ENCODE measurements around the gene UNC45B.

UNC45B gene

GRCh38 chr17:35127751-35128514, 19.7 kb upstream of the UNC45B start:
- Histone ChIP-seq H4K20me1 (ENCODE audit: control insufficient read depth, insufficient read depth, low read depth, low read length) (no peaks in the 10 kb centered on the region), H3K27ac (ENCODE audit: low read depth, low read length) (no peak overlapping the region), H3K9me3 (ENCODE audit: control insufficient read depth, insufficient read depth, low read length) (no peaks in the 10 kb centered on the region), H3K27me3 (ENCODE audit: control insufficient read depth, low read length) (no peaks in the 10 kb centered on the region), H3K79me2 (ENCODE audit: control insufficient read depth, low read length) (no peaks in the 10 kb centered on the region), H3K4me3 (ENCODE audit: low read length) (no peak overlapping the region), H3K4me2 (ENCODE audit: low read length) (no peak overlapping the region), H3F3A (ENCODE audit: control insufficient read depth, insufficient read depth) (0 out of 2 replicates have a peak, but pooled peaks cover 4% of the 10 kb centered on the region), H3K36me3 (ENCODE audit: control insufficient read depth, low read length) (peaks cover 32% of the 10 kb centered on the region), H3K9me2 (replicated peaks; ENCODE audit: control insufficient read depth, low read length) (no peaks in the 10 kb centered on the region), H3K4me1 (ENCODE audit: control insufficient read depth, low read length) (no peaks in the 10 kb centered on the region)
- TF ChIP-seq CTCF (IDR thresholded peaks at IDR 0.05; ENCODE audit: low read depth, low read length, poor library complexity, severe bottlenecking) (no peak), EZH2phosphoT487 (IDR thresholded peaks at IDR 0.05; ENCODE audit: borderline replicate concordance, low read length) (no peak)

GRCh38 chr17:35129154-35129972, 18.3 kb upstream of the UNC45B start:
- no peaks in the 10 kb centered on the region for H3K79me2 ChIP-seq (ENCODE audit: control insufficient read depth, low read length)

GRCh38 chr17:35129973-35130351, 17.7 kb upstream of the UNC45B start:
- no peak overlapping the region for H3K4me2 ChIP-seq (ENCODE audit: low read length)
- H3F3A ChIP-seq (ENCODE audit: control insufficient read depth, insufficient read depth) = 0 out of 2 replicates have a peak, but pooled peaks cover 4% of the 10 kb centered on the region
- H3K36me3 ChIP-seq (ENCODE audit: control insufficient read depth, low read length) = peaks cover 52% of the 10 kb centered on the region

More at GRCh38 chr17:35129154-35129972, 18.3 kb upstream of the UNC45B start:
- Histone ChIP-seq H3K27me3 (ENCODE audit: control insufficient read depth, low read length) (no peaks in the 10 kb centered on the region), H3K27ac (ENCODE audit: low read depth, low read length) (no peak overlapping the region), H4K20me1 (ENCODE audit: control insufficient read depth, insufficient read depth, low read depth, low read length) (no peaks in the 10 kb centered on the region), H3K9me3 (ENCODE audit: control insufficient read depth, insufficient read depth, low read length) (no peaks in the 10 kb centered on the region), H3K9me2 (replicated peaks; ENCODE audit: control insufficient read depth, low read length) (no peaks in the 10 kb centered on the region), H3F3A (ENCODE audit: control insufficient read depth, insufficient read depth) (0 out of 2 replicates have a peak, but pooled peaks cover 4% of the 10 kb centered on the region), H3K36me3 (ENCODE audit: control insufficient read depth, low read length) (peaks cover 46% of the 10 kb centered on the region), H3K4me2 (ENCODE audit: low read length) (no peak overlapping the region), H3K4me3 (ENCODE audit: low read length) (no peak overlapping the region), H3K4me1 (ENCODE audit: control insufficient read depth, low read length) (no peaks in the 10 kb centered on the region)
- no peak for TF ChIP-seq CTCF (IDR thresholded peaks at IDR 0.05; ENCODE audit: low read depth, low read length, poor library complexity, severe bottlenecking)
- no peak for TF ChIP-seq EZH2phosphoT487 (IDR thresholded peaks at IDR 0.05; ENCODE audit: borderline replicate concordance, low read length)

More at GRCh38 chr17:35129973-35130351, 17.7 kb upstream of the UNC45B start:
- Histone ChIP-seq H3K4me3 (ENCODE audit: low read length) (no peak overlapping the region), H3K27me3 (ENCODE audit: control insufficient read depth, low read length) (no peaks in the 10 kb centered on the region), H3K4me1 (ENCODE audit: control insufficient read depth, low read length) (no peaks in the 10 kb centered on the region), H4K20me1 (ENCODE audit: control insufficient read depth, insufficient read depth, low read depth, low read length) (no peaks in the 10 kb centered on the region), H3K79me2 (ENCODE audit: control insufficient read depth, low read length) (no peaks in the 10 kb centered on the region), H3K9me3 (ENCODE audit: control insufficient read depth, insufficient read depth, low read length) (no peaks in the 10 kb centered on the region), H3K9me2 (replicated peaks; ENCODE audit: control insufficient read depth, low read length) (no peaks in the 10 kb centered on the region), H3K27ac (ENCODE audit: low read depth, low read length) (no peak overlapping the region)
- TF ChIP-seq CTCF (IDR thresholded peaks at IDR 0.05; ENCODE audit: low read depth, low read length, poor library complexity, severe bottlenecking) (no peak), EZH2phosphoT487 (IDR thresholded peaks at IDR 0.05; ENCODE audit: borderline replicate concordance, low read length) (no peak)

Measured in DOHH2 (cell line).